Measurements from ENCODE around the gene TSPEAR.

TSPEAR gene

GRCh38 chr21:44521301-44521927 is 190.0 kb downstream of the TSPEAR start:
- no peaks in the 10 kb centered on the region for H3F3A ChIP-seq (ENCODE audit: insufficient read depth, low read length)
- H3K4me3 ChIP-seq (ENCODE audit: low read depth, low read length, poor library complexity, severe bottlenecking): no peak overlapping the region
- no peaks in the 10 kb centered on the region for H3K36me3 ChIP-seq (ENCODE audit: insufficient read depth, low read length)
- no peaks in the 10 kb centered on the region for H3K9me2 ChIP-seq (ENCODE audit: low read depth, low read length)
- H3K27me3 ChIP-seq (ENCODE audit: insufficient read depth, low read length): no peaks in the 10 kb centered on the region
- H2AFZ ChIP-seq (ENCODE audit: low read length): no peak overlapping the region
- no peak overlapping the region for H3K27ac ChIP-seq (ENCODE audit: low read depth, low read length, poor library complexity, severe bottlenecking)
- no peaks in the 10 kb centered on the region for H4K20me1 ChIP-seq (ENCODE audit: insufficient read depth, low read length)
- no peaks in the 10 kb centered on the region for H3K4me1 ChIP-seq (ENCODE audit: insufficient read depth, low read length, severe bottlenecking)
- no peak overlapping the region for H3K9ac ChIP-seq (ENCODE audit: low read length)
- TF ChIP-seq CTCF (IDR thresholded peaks at IDR 0.05; ENCODE audit: low read length): no peak
- TF ChIP-seq EZH2 (IDR thresholded peaks at IDR 0.05; ENCODE audit: borderline replicate concordance, low read length): no peak
- H3K4me2 ChIP-seq (ENCODE audit: low read length): no peak overlapping the region
- peaks cover 3% of the 10 kb centered on the region; the same call in 1 of the 2 replicates for H3K9me3 ChIP-seq (ENCODE audit: low read length)
- no peaks in the 10 kb centered on the region for H3K79me2 ChIP-seq (ENCODE audit: insufficient read depth, low read length)

DNA sequence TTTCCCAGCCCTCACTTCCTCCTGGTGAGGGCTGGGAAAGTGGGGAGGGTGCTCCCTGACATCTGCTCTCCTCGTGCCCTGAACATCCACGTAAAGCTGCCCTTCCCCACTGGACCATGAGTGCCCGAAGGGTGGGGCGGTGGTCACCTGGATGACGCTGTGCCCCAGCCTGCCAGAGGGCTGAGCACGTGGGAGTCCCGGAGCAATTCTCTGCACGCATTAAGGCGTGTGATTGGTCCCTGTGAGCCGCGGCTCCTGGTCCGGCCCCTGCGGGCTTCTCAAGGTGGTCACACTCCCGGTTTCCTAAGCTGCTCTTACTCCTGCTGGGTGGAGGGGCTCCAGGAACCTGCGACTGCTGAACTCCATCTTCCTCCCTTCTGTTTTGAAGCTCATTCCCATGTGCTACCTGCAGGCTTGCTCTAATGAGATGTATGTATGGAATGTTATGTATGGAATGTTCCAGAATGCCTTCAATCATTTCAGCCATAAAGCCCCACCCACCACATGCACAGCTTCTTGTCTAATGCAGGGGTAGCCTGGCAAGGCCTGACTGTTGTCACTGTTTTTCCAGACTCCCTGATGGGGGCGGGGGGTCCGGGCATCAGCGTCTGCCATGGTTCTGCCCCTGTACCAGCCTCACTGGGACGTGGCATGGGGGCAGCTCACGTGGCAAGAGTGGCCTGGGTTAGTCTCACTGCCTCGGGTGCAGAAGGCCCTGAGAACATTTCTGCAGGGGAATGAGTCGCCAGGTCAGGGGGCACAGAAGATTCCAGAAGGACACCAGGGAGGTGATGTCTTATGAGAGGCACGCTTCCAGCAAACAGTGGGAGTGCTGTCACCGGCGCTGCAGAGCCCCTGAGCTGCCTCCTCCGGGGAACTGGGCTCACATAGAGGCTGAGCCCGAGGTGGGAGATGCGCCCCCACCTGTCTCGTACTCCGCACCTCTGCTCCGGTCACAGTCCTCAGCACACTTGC is 190.8 kb downstream of the TSPEAR start:
- no peak overlapping the region for H2AFZ ChIP-seq (ENCODE audit: low read length)
- peaks cover 3% of the 10 kb centered on the region; the same call in 1 of the 2 replicates for H3K9me3 ChIP-seq (ENCODE audit: low read length)
- no peaks in the 10 kb centered on the region for H4K20me1 ChIP-seq (ENCODE audit: insufficient read depth, low read length)
- no peaks in the 10 kb centered on the region for H3K9me2 ChIP-seq (ENCODE audit: low read depth, low read length)
- H3K27me3 ChIP-seq (ENCODE audit: insufficient read depth, low read length): no peaks in the 10 kb centered on the region
- no peak overlapping the region for H3K9ac ChIP-seq (ENCODE audit: low read length)
- H3K79me2 ChIP-seq (ENCODE audit: insufficient read depth, low read length): no peaks in the 10 kb centered on the region
- H3K36me3 ChIP-seq (ENCODE audit: insufficient read depth, low read length): no peaks in the 10 kb centered on the region
- no peak overlapping the region for H3K27ac ChIP-seq (ENCODE audit: low read depth, low read length, poor library complexity, severe bottlenecking)
- H3F3A ChIP-seq (ENCODE audit: insufficient read depth, low read length): no peaks in the 10 kb centered on the region
- H3K4me2 ChIP-seq (ENCODE audit: low read length): no peak overlapping the region
- no peak overlapping the region for H3K4me3 ChIP-seq (ENCODE audit: low read depth, low read length, poor library complexity, severe bottlenecking)
- no peak for TF ChIP-seq EZH2 (IDR thresholded peaks at IDR 0.05; ENCODE audit: borderline replicate concordance, low read length)
- no peak for TF ChIP-seq CTCF (IDR thresholded peaks at IDR 0.05; ENCODE audit: low read length)
- H3K4me1 ChIP-seq (ENCODE audit: insufficient read depth, low read length, severe bottlenecking): no peaks in the 10 kb centered on the region

DNA sequence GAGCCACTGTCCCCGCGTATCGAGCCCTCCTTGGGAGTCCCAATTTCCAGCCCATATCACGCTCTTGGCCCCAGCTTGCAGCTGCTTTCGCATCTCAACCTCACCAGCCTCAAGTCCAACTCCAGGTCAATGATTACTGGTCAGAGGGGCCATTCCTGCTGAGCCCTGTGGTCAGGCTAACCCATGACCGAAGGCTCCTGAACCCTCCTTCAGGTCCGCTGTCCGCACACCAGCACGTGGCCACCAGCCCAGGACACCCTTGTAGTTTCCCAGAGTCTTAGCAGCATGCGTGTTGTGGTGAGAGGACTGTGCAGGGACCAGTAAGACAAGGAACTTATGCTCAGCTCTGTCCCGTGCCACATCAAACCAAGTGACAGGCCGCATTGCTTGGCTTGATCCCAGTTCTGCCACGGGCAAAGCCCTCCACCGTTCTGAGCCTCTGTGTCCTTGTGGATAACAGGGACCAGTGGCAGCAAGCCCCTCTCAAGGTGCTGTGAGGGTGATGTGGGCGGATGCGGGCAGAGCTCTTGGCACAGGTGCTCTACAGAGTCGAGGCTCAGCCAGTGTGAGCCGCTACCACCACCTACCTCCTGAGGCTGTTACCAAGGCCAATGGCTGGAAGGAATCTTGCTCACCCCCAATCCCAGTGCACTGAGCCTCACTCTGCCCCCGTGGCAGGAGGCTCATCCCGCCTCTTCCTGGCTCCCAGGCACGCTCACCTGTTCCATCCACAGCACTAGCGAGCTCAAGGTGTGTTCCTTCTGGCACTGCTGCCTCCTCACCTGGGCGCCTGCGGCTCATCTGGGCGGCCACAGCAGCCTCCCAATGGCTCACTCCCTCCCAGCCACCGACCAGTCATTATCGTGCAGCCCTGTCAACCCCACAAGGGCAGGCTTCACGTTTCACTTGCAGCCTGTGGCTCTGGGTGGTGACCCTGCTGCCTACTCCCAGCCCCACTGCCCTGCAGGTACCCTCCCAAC is 191.7 kb downstream of the TSPEAR start:
- H2AFZ ChIP-seq (ENCODE audit: low read length): no peak overlapping the region
- no peaks in the 10 kb centered on the region for H3K36me3 ChIP-seq (ENCODE audit: insufficient read depth, low read length)
- H3K4me1 ChIP-seq (ENCODE audit: insufficient read depth, low read length, severe bottlenecking): no peaks in the 10 kb centered on the region
- no peaks in the 10 kb centered on the region for H3K79me2 ChIP-seq (ENCODE audit: insufficient read depth, low read length)
- H3K4me2 ChIP-seq (ENCODE audit: low read length): no peak overlapping the region
- H3K9me2 ChIP-seq (ENCODE audit: low read depth, low read length): no peaks in the 10 kb centered on the region
- TF ChIP-seq CTCF (IDR thresholded peaks at IDR 0.05; ENCODE audit: low read length): no peak
- no peak for TF ChIP-seq EZH2 (IDR thresholded peaks at IDR 0.05; ENCODE audit: borderline replicate concordance, low read length)
- H4K20me1 ChIP-seq (ENCODE audit: insufficient read depth, low read length): no peaks in the 10 kb centered on the region
- no peaks in the 10 kb centered on the region for H3K27me3 ChIP-seq (ENCODE audit: insufficient read depth, low read length)
- no peak overlapping the region for H3K27ac ChIP-seq (ENCODE audit: low read depth, low read length, poor library complexity, severe bottlenecking)
- no peaks in the 10 kb centered on the region for H3F3A ChIP-seq (ENCODE audit: insufficient read depth, low read length)
- H3K4me3 ChIP-seq (ENCODE audit: low read depth, low read length, poor library complexity, severe bottlenecking): no peak overlapping the region
- no peak overlapping the region for H3K9ac ChIP-seq (ENCODE audit: low read length)
- H3K9me3 ChIP-seq (ENCODE audit: low read length): peaks cover 3% of the 10 kb centered on the region; the same call in 1 of the 2 replicates
